BJ (cell line): ENCODE data around the gene PHOSPHO2. TPM values are rescaled to one million over a fixed set of nuclear protein-coding genes. Genes with fewer than 3 reads are reported as not detected.

ENCODE experiments used
- CTCF ChIA-PET: fragments of 350-600 bp; formaldehyde crosslinking; extraction: SDS; loops from one replicate; lab custom pipeline; 2021; ENCODE audit warnings: antibody characterized with exemption, inconsistent platforms; lab: Yijun Ruan, JAX
- POLR2A ChIA-PET: fragments of 300-600 bp; sonication (Branson Sonifier 250); formaldehyde crosslinking; extraction: SDS; loops from one replicate; lab custom pipeline; 2021; ENCODE audit warnings: antibody characterized with exemption; lab: Charles Lee
- DNase-seq: peaks from one replicate; pipeline ENCODE4 v3.0.0-alpha.2; 2011; ENCODE audit warnings: low read depth
- H3K27me3 ChIP-seq: 2 replicates; pipeline ENCODE4 v1.6.0; 2011; ENCODE audit warnings: low read length; ENCODE audit not compliant: control insufficient read depth, insufficient read depth
- H3K36me3 ChIP-seq: 2 replicates; pipeline ENCODE4 v1.5.1; 2011; ENCODE audit warnings: low read length; ENCODE audit not compliant: control insufficient read depth, insufficient read depth
- H3K4me3 ChIP-seq: 2 replicates; pipeline ENCODE4 v1.5.1; 2011; ENCODE audit warnings: low read depth, mild to moderate bottlenecking, control low read depth, low read length
- CTCF ChIP-seq: IDR thresholded peaks from 2 replicates; pipeline ENCODE4 v1.5.1; 2011; ENCODE audit warnings: low read depth, mild to moderate bottlenecking, control low read depth, inconsistent platforms, low read length, moderate library complexity; ENCODE audit not compliant: insufficient read depth
- polyA plus RNA-seq: library from polyadenylated mRNA; depleted of rRNA; stranded (reverse); fragments of >200 nt; gene quantifications from 2 replicates; pipeline ENCODE4 v1.2.3, GENCODE V29; 2011

The PHOSPHO2 gene
- polyA plus RNA-seq, 1 experiment, result 0.40 TPM

DNA sequence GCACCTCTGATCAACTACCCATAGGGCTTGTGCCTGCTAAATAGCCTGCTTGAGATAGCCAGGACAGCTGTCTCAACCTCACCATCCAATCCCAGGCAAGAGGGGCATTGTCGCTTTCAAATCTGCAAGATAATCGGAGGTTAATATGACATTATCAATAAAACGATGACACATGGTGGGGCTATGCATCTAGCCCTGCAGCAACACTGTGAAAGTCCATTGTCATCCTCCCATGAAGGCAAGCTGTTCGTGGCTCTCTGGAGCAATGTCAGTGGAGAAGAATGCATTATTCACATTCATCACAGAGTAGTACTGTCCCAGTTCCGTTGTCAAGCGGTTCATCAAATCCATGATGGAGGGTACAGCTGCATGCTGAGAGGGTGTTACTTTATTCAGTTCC, 20.4 kb downstream of the PHOSPHO2 start:
- H3K4me3 ChIP-seq, result no peak overlapping the region
- DNase-seq, result no peak
- POLR2A ChIA-PET, result no interaction called here

DNA sequence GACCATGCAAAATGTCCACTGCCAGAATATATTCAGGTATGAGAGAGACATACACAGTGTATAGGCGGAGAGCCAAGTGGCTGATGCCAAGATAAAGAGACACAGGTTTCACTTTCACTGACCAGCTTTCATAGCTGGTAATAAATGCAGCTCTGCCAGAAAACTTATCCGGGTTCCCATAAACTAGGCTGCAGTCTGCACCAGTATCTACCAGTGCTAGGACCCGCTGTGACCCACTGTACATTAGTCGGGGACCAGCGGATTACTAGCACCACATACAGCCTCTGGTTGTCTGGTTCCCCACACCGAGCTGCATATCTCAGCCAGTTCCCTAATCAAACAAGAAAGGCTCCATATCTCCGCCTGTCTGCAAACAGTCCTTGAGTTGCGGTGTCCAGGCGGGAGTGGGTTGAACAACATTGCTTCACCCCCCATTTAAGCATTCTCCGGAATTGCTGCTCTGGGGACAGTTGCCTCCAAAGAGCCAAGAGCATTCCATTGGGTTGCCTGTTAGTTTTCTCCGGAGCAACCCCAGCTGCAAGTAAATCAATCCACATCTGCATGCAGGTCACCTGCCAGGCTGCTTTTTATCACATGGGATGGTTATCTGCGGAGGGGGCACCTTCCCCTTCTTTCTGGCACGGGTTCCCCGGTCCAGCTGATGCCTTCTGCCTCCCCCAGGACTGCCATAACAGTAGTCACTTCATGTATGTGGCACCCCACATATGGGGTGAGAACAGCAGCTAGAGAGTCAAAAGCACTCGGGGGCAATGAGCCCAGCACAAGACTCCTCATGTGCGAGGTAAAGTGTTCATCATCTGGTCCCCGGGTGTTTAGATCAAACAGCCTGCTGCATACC, 21.3 kb downstream of the PHOSPHO2 start:
- no peak overlapping the region for H3K4me3 ChIP-seq
- DNase-seq, result no peak
- POLR2A ChIA-PET, result no interaction called here
- H3K36me3 ChIP-seq, result no peaks in the 10 kb centered on the region
- CTCF ChIA-PET, result interaction anchor here (0.7 to 1.5 kb wide), 5 partner anchors 12 to 150 kb away, joined by 3 to 6 read pairs (median 3); no protein-coding TSS in a partner anchor
- no peak for TF ChIP-seq CTCF
- H3K27me3 ChIP-seq, result no peaks in the 10 kb centered on the region

More for the DNA sequence above, 20.4 kb downstream of the PHOSPHO2 start:
- CTCF ChIA-PET, result no interaction called here
- TF ChIP-seq CTCF, result no peak
- no peaks in the 10 kb centered on the region for H3K36me3 ChIP-seq
- H3K27me3 ChIP-seq, result no peaks in the 10 kb centered on the region

- Histone ChIP-seq H3K4me3 (no peak overlapping the region), H3K36me3 (no peaks in the 10 kb centered on the region), H3K27me3 (no peaks in the 10 kb centered on the region)
- ChIA-PET POLR2A (no interaction called here), CTCF (interaction anchor here (0.7 to 1.5 kb wide), 5 partner anchors 12 to 149 kb away, joined by 3 to 6 read pairs (median 3); no protein-coding TSS in a partner anchor)
- TF ChIP-seq CTCF, result no peak
- DNase-seq, result peak; percentile 15
These were observed 22.1 kb downstream of the PHOSPHO2 start for GRCh38 chr2:169716238-169716886.

GRCh38 chr2:169716938-169717690, 22.8 kb downstream of the PHOSPHO2 start:
- Histone ChIP-seq H3K27me3 (no peaks in the 10 kb centered on the region), H3K36me3 (no peaks in the 10 kb centered on the region), H3K4me3 (no peak overlapping the region)
- ChIA-PET CTCF (interaction anchor here (1.1 to 1.5 kb wide), 4 partner anchors 13 to 145 kb away, joined by 3 to 6 read pairs (median 3); no protein-coding TSS in a partner anchor), POLR2A (interaction anchor here (0.5 kb wide), 1 partner anchor 19 kb away, joined by 4 read pairs; no protein-coding TSS in a partner anchor)
- no peak for TF ChIP-seq CTCF
- no peak for DNase-seq
